Raji (cell line): ENCODE measurements around the gene NPIPB2.
A peak's percentile ranks its signal among the peaks of the same experiment; 100 is the strongest.

Experiments used
- POLR2A ChIP-seq: IDR thresholded peaks from 2 replicates; pipeline ENCODE4 v1.6.1; 2011; ENCODE audit warnings: low read depth, low read length, control low read depth; ENCODE audit not compliant: insufficient read depth

NPIPB2 gene

GRCh38 chr16:11964761-11965551, 23.1 kb upstream of the NPIPB2 start, which contains the start of gene TNFRSF17:
Gene TNFRSF17, plus strand, starts transcription at chr16:11965210. Its CDS starts 115 bp downstream, at chr16:11965325.
- TF ChIP-seq POLR2A, result peak; percentile 22; the same call in 1 of the 2 replicates

GRCh38 chr16:11963706-11964105, 21.9 kb upstream of the NPIPB2 start:
- no peak for TF ChIP-seq POLR2A

- no peak for TF ChIP-seq POLR2A
Observed at GRCh38 chr16:11957591-11958395, 15.9 kb upstream of the NPIPB2 start.

- TF ChIP-seq POLR2A, result no peak
Observed at GRCh38 chr16:11956558-11956957, 14.7 kb upstream of the NPIPB2 start.

- TF ChIP-seq POLR2A, result no peak
Observed at GRCh38 chr16:11955713-11956123, 13.9 kb upstream of the NPIPB2 start.

GRCh38 chr16:11950388-11950787, 8.5 kb upstream of the NPIPB2 start:
- no peak for TF ChIP-seq POLR2A

- no peak for TF ChIP-seq POLR2A
Observed at GRCh38 chr16:11949527-11949926, 7.7 kb upstream of the NPIPB2 start.

GRCh38 chr16:11948819-11949218, 7.0 kb upstream of the NPIPB2 start:
- TF ChIP-seq POLR2A, result no peak

GRCh38 chr16:11946433-11946832, 4.6 kb upstream of the NPIPB2 start:
- no peak for TF ChIP-seq POLR2A

GRCh38 chr16:11916524-11917285, 25.1 kb downstream of the NPIPB2 start:
- no peak for TF ChIP-seq POLR2A

GRCh38 chr16:11915644-11916523, 26.0 kb downstream of the NPIPB2 start, which contains the start of gene GSPT1:
Gene GSPT1, minus strand, starts transcription at chr16:11915956. Its CDS starts 236 bp downstream, at chr16:11915720.
- peak; percentile 96 for TF ChIP-seq POLR2A

- TF ChIP-seq POLR2A, result no peak
Observed at GRCh38 chr16:11915114-11915643, 26.7 kb downstream of the NPIPB2 start.

- TF ChIP-seq POLR2A, result no peak; the same call in 1 of the 2 replicates
Observed at GRCh38 chr16:11914210-11915113, 27.4 kb downstream of the NPIPB2 start.
